SK-N-SH (cell line): Measurements from ENCODE around the gene C10orf120. TPM values are rescaled to one million over a fixed set of nuclear protein-coding genes. Genes with fewer than 3 reads are reported as not detected.

Experiments used
- CTCF ChIA-PET: fragments of 300-600, 350-600 bp; formaldehyde crosslinking; extraction: SDS; loops from one replicate; lab custom pipeline; 2021; lab: Yijun Ruan, JAX
- POLR2A ChIA-PET: fragments of 350-600 bp; sonication (Branson Sonifier 250); formaldehyde crosslinking; extraction: SDS; loops from one replicate; lab custom pipeline; 2020; ENCODE audit warnings: antibody characterized with exemption, inconsistent platforms; lab: Yijun Ruan, JAX
- DNase-seq: peaks from one replicate; pipeline ENCODE4 v3.0.0; 2012
- H2AFZ ChIP-seq: fragments of 200-600 bp; sonication (generic); 2 replicates; pipeline ENCODE4 v1.8.1; 2016; ENCODE audit warnings: antibody characterized with exemption, mild to moderate bottlenecking, low read depth
- H3F3A ChIP-seq: fragments of 200-600 bp; sonication (generic); replicated peaks from 2 replicates; pipeline ENCODE3; 2016; ENCODE audit warnings: antibody characterized with exemption, mild to moderate bottlenecking; ENCODE audit not compliant: insufficient read depth
- H3K27ac ChIP-seq, 2 experiments: fragments of 200-500 bp in 1 of 2; fragments of 200-600 bp in 1 of 2; sonication (Bioruptor generic) in 1 of 2; sonication (generic), shearing (Covaris generic) in 1 of 2; 2 replicates each; pipeline versions ENCODE4 v1.5.1 to v1.6.1; 2014 to 2016; ENCODE audit warnings: low read depth in 2 of 2, inconsistent platforms in 1 of 2, low read length in 1 of 2, mild to moderate bottlenecking in 1 of 2, mixed read lengths in 1 of 2
- H3K27me3 ChIP-seq: fragments of 200-600 bp; sonication (generic), shearing (Covaris generic); 2 replicates; pipeline ENCODE4 v1.6.1; 2016; ENCODE audit warnings: mixed run types; ENCODE audit not compliant: insufficient read depth
- H3K36me3 ChIP-seq, 2 experiments: fragments of 200-500 bp in 1 of 2; fragments of 200-600 bp in 1 of 2; sonication (Bioruptor generic) in 1 of 2; sonication (generic) in 1 of 2; replicated peaks in 1 of 2; 2 replicates each; pipeline versions ENCODE3 to v1.5.1; 2014 to 2016; ENCODE audit warnings: low read length in 1 of 2, mild to moderate bottlenecking in 1 of 2; ENCODE audit not compliant: insufficient read depth in 2 of 2, control insufficient read depth in 1 of 2
- H3K4me1 ChIP-seq, 2 experiments: fragments of 200-500 bp in 1 of 2; fragments of 200-600 bp in 1 of 2; sonication (Bioruptor generic) in 1 of 2; sonication (generic), shearing (Covaris generic) in 1 of 2; 2 replicates each; pipeline versions ENCODE4 v1.5.1 to v1.6.1; 2014 to 2016; ENCODE audit warnings: low read depth in 1 of 2, low read length in 1 of 2, mixed run types in 1 of 2; ENCODE audit not compliant: insufficient read depth in 2 of 2, control insufficient read depth in 1 of 2
- H3K4me2 ChIP-seq: fragments of 200-600 bp; sonication (generic), shearing (Covaris generic); 2 replicates; pipeline ENCODE4 v1.6.1; 2017; ENCODE audit warnings: mixed run types
- H3K4me3 ChIP-seq, 2 experiments: fragments of 200-500 bp in 1 of 2; fragments of 200-600 bp in 1 of 2; sonication (Bioruptor generic) in 1 of 2; sonication (generic), shearing (Covaris generic) in 1 of 2; 2 replicates each; pipeline versions ENCODE4 v1.5.1 to v1.8.1; 2014 to 2016; ENCODE audit warnings: low read depth in 2 of 2, inconsistent platforms in 1 of 2, low read length in 1 of 2, mild to moderate bottlenecking in 1 of 2, mixed read lengths in 1 of 2, moderate library complexity in 1 of 2
- H3K79me2 ChIP-seq: fragments of 200-600 bp; sonication (generic); 2 replicates; pipeline ENCODE4 v1.8.1; 2017; ENCODE audit warnings: mild to moderate bottlenecking; ENCODE audit not compliant: insufficient read depth
- H3K9ac ChIP-seq: fragments of 200-600 bp; sonication (generic); 2 replicates; pipeline ENCODE4 v1.6.1; 2017; ENCODE audit warnings: mixed run types
- H3K9me2 ChIP-seq: fragments of 200-600 bp; sonication (generic); 2 replicates; pipeline ENCODE4 v1.6.1; 2017; ENCODE audit warnings: mixed run types
- H3K9me3 ChIP-seq: fragments of 200-600 bp; sonication (generic); 2 replicates; pipeline ENCODE4 v1.6.1; 2017; ENCODE audit warnings: mixed run types, mild to moderate bottlenecking, moderate library complexity
- H4K20me1 ChIP-seq: fragments of 200-600 bp; sonication (generic); 2 replicates; pipeline ENCODE4 v1.6.1; 2017; ENCODE audit warnings: mild to moderate bottlenecking, mixed run types; ENCODE audit not compliant: insufficient read depth
- EZH2phosphoT487 ChIP-seq: fragments of 200-600 bp; sonication (generic); IDR thresholded peaks from 2 replicates; pipeline ENCODE4 v1.6.1; 2017; ENCODE audit warnings: low read depth, mixed run types, mild to moderate bottlenecking, antibody characterized with exemption, moderate library complexity, borderline replicate concordance
- GABPA ChIP-seq: IDR thresholded peaks from 2 replicates; pipeline ENCODE4 v1.4.0; 2012; ENCODE audit warnings: low read depth, mild to moderate bottlenecking
- MEF2A ChIP-seq: IDR thresholded peaks from 2 replicates; pipeline ENCODE4 v1.4.0; 2012; ENCODE audit warnings: low read depth, borderline replicate concordance
- MXI1 ChIP-seq: IDR thresholded peaks from 2 replicates; pipeline ENCODE4 v1.6.1; 2012; ENCODE audit warnings: mild to moderate bottlenecking, low read depth, low read length, improper control_type of control experiment
- NFIC ChIP-seq: IDR thresholded peaks from 2 replicates; pipeline ENCODE4 v1.4.0; 2012; ENCODE audit warnings: borderline replicate concordance
- RAD21 ChIP-seq: IDR thresholded peaks from 2 replicates; pipeline ENCODE4 v1.6.1; 2012; ENCODE audit warnings: mild to moderate bottlenecking, low read length
- RCOR1 ChIP-seq: fragments of 150-350 bp; IDR thresholded peaks from 2 replicates; pipeline ENCODE4 v1.6.1; 2017; ENCODE audit warnings: antibody characterized with exemption, low read length
- RXRA ChIP-seq: IDR thresholded peaks from 2 replicates; pipeline ENCODE4 v1.4.0; 2012; ENCODE audit warnings: low read depth, mild to moderate bottlenecking, borderline replicate concordance
- SMC3 ChIP-seq: IDR thresholded peaks from 2 replicates; pipeline ENCODE4 v1.6.1; 2012; ENCODE audit warnings: low read depth, low read length, improper control_type of control experiment
- TAF1 ChIP-seq: IDR thresholded peaks from 2 replicates; pipeline ENCODE4 v1.6.1; 2012; ENCODE audit warnings: low read depth, mild to moderate bottlenecking, low read length, moderate library complexity, borderline replicate concordance
- WGBS: methylation state at CpG from one replicate; pipeline ENCODE4 v1.1.6; 2017; ENCODE audit warnings: low lambda C conversion rate; 5-methylcytosine and 5-hydroxymethylcytosine counted together
- polyA plus RNA-seq, 3 experiments: library from polyadenylated mRNA; depleted of rRNA; stranded (reverse); fragments of >200 nt; gene quantifications; 2 replicates each; pipeline ENCODE4 v1.2.3, GENCODE V29; 2012
- TF ChIP-seq, protein P1 (sequence below): IDR thresholded peaks from 2 replicates; pipeline ENCODE4 v1.4.0; 2012; ENCODE audit warnings: low read depth, borderline replicate concordance
- TF ChIP-seq, protein P2 (sequence below): fragments of 200-600 bp; sonication (generic); IDR thresholded peaks from 2 replicates; pipeline ENCODE4 v1.6.1; 2017; ENCODE audit warnings: antibody characterized with exemption, mild to moderate bottlenecking, moderate library complexity
- TF ChIP-seq, protein P3 (sequence below): fragments of 150-350 bp; IDR thresholded peaks from 2 replicates; pipeline ENCODE4 v1.6.1; 2017; ENCODE audit warnings: antibody characterized with exemption, low read length, low read depth, borderline replicate concordance
- TF ChIP-seq, protein P4 (sequence below): IDR thresholded peaks from 2 replicates; pipeline ENCODE4; 2012

The C10orf120 gene
- polyA plus RNA-seq, 1 of the 3 experiments (the other 2 are of a cell fraction), result not detected

DNA sequence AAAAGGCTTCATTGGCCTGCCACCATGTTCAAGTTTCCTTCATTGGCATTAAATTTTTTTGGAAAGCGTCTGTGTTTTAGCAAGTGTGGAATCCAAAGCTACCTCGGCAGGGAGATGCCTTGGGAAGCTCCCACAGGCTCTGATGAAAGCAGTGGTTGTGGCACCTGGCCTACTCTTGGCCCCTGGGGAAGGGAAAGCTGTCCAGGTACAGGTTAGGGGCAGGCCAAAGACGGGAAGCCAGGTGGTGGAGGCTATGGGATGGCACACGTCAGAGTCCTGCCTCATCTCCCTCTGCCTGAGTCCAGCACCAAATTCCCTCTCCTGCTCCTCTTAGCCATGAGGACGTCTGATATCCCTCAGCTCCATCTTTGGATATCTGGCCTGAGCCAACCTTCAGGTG lies 49.7 kb downstream of the C10orf120 start:
- Histone ChIP-seq H3K9me2 (no peaks in the 10 kb centered on the region), H3K36me3 (no peaks in the 10 kb centered on the region), H3K27me3 (no peaks in the 10 kb centered on the region), H3K9ac (no peak overlapping the region), H3K79me2 (no peaks in the 10 kb centered on the region), H3K4me1 (no peaks in the 10 kb centered on the region), H3K4me2 (no peak overlapping the region), H3F3A (no peaks in the 10 kb centered on the region), H3K27ac (no peak overlapping the region), H2AFZ (no peak overlapping the region), H3K4me3 (no peak overlapping the region), H3K9me3 (no peaks in the 10 kb centered on the region), H4K20me1 (no peaks in the 10 kb centered on the region)
- 11% methylated on average over 5 of the region's 5 CpGs for WGBS
- POLR2A ChIA-PET, result no interaction called here
- no peak for DNase-seq
- TF ChIP-seq NFIC (no peak), GABPA (no peak), SMC3 (no peak), TAF1 (no peak), RXRA (no peak), MEF2A (no peak), RCOR1 (no peak), EZH2phosphoT487 (no peak), RAD21 (no peak), MXI1 (no peak)
- TF ChIP-seq, protein P1, sequence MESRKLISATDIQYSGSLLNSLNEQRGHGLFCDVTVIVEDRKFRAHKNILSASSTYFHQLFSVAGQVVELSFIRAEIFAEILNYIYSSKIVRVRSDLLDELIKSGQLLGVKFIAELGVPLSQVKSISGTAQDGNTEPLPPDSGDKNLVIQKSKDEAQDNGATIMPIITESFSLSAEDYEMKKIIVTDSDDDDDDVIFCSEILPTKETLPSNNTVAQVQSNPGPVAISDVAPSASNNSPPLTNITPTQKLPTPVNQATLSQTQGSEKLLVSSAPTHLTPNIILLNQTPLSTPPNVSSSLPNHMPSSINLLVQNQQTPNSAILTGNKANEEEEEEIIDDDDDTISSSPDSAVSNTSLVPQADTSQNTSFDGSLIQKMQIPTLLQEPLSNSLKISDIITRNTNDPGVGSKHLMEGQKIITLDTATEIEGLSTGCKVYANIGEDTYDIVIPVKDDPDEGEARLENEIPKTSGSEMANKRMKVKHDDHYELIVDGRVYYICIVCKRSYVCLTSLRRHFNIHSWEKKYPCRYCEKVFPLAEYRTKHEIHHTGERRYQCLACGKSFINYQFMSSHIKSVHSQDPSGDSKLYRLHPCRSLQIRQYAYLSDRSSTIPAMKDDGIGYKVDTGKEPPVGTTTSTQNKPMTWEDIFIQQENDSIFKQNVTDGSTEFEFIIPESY, result no peak
- TF ChIP-seq, protein P2, sequence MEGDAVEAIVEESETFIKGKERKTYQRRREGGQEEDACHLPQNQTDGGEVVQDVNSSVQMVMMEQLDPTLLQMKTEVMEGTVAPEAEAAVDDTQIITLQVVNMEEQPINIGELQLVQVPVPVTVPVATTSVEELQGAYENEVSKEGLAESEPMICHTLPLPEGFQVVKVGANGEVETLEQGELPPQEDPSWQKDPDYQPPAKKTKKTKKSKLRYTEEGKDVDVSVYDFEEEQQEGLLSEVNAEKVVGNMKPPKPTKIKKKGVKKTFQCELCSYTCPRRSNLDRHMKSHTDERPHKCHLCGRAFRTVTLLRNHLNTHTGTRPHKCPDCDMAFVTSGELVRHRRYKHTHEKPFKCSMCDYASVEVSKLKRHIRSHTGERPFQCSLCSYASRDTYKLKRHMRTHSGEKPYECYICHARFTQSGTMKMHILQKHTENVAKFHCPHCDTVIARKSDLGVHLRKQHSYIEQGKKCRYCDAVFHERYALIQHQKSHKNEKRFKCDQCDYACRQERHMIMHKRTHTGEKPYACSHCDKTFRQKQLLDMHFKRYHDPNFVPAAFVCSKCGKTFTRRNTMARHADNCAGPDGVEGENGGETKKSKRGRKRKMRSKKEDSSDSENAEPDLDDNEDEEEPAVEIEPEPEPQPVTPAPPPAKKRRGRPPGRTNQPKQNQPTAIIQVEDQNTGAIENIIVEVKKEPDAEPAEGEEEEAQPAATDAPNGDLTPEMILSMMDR, result no peak
- TF ChIP-seq, protein P3, sequence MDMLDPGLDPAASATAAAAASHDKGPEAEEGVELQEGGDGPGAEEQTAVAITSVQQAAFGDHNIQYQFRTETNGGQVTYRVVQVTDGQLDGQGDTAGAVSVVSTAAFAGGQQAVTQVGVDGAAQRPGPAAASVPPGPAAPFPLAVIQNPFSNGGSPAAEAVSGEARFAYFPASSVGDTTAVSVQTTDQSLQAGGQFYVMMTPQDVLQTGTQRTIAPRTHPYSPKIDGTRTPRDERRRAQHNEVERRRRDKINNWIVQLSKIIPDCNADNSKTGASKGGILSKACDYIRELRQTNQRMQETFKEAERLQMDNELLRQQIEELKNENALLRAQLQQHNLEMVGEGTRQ, result no peak
- TF ChIP-seq, protein P4, sequence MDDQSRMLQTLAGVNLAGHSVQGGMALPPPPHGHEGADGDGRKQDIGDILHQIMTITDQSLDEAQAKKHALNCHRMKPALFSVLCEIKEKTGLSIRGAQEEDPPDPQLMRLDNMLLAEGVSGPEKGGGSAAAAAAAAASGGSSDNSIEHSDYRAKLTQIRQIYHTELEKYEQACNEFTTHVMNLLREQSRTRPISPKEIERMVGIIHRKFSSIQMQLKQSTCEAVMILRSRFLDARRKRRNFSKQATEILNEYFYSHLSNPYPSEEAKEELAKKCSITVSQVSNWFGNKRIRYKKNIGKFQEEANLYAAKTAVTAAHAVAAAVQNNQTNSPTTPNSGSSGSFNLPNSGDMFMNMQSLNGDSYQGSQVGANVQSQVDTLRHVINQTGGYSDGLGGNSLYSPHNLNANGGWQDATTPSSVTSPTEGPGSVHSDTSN, result no peak
- CTCF ChIA-PET, result interaction anchor here (1.0 to 4.6 kb wide), 10 partner anchors 10 to 330 kb away, joined by 3 to 42 read pairs (median 14); partner anchors contain the start of gene PSTK
